Left ventricle myocardium inferior (tissue), 1 donor: Measurements from ENCODE around the gene ZNF277. TPM values are rescaled to one million over a fixed set of nuclear protein-coding genes. Genes with fewer than 3 reads are reported as not detected.

Source experiments
- DNase-seq: peaks from one replicate; pipeline ENCODE4 v3.0.0-alpha.2; 2020
- H3K27ac ChIP-seq: fragments of 200-600 bp; replicated peaks from 2 replicates; pipeline ENCODE4 v1.8.0; 2021
- H3K27me3 ChIP-seq: fragments of 200-600 bp; 2 replicates; pipeline ENCODE4 v1.8.0; 2021; ENCODE audit warnings: low read depth
- H3K36me3 ChIP-seq: fragments of 200-600 bp; 2 replicates; pipeline ENCODE4 v1.8.0; 2021
- H3K4me1 ChIP-seq: fragments of 200-600 bp; 2 replicates; pipeline ENCODE4 v1.8.0; 2021
- H3K4me3 ChIP-seq: fragments of 200-600 bp; 2 replicates; pipeline ENCODE4 v1.8.0; 2021; ENCODE audit warnings: mild to moderate bottlenecking, moderate library complexity
- H3K9me3 ChIP-seq: fragments of 200-600 bp; replicated peaks from 2 replicates; pipeline ENCODE4 v1.8.0; 2021
- intact Hi-C: fragments of 100-400 bp; cut with micrococcal nuclease; formaldehyde crosslinking; loops from one replicate; pipeline ENCODE4 v1.11.0; 2022
- total RNA-seq: library from RNA; stranded (reverse); fragmentation: NEBNext Ultra II Directional; extraction: Animal tissue kit (Norgen Biotek cat#: 25700); gene quantifications from one replicate; pipeline ENCODE4 v1.2.1, GENCODE V29; 2021
- TF ChIP-seq, protein P1 (sequence below): fragments of 200-600 bp; IDR thresholded peaks from 2 replicates; pipeline ENCODE4 v1.8.0; 2021; ENCODE audit warnings: antibody characterized with exemption, mild to moderate bottlenecking, borderline replicate concordance
- donor health status: DM: no; HTN: yes; CAD: no; lungs with severe emphysema.

Gene ZNF277
- total RNA-seq, 1 donor from 2014 or later = 14.6 TPM

DNA sequence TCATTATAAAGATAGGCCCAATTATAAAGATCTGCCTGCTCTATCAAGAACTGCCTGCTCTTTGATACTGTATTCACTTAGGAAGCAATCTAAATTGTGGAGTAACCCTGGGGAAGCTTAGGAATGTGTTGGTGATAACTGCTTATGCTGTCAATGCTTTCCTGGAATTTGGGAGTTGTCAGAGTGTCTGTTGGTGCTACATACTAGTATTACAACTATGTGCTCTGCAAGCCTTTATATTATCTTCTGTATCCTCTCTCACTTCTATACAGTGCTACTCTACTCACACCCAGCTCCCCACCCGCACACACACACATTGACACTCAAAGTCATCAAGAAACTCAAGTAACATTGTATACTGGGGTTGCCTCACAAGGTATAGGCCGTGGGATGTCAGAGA, 6.1 kb downstream of the ZNF277 start:
- TF ChIP-seq, protein P1, sequence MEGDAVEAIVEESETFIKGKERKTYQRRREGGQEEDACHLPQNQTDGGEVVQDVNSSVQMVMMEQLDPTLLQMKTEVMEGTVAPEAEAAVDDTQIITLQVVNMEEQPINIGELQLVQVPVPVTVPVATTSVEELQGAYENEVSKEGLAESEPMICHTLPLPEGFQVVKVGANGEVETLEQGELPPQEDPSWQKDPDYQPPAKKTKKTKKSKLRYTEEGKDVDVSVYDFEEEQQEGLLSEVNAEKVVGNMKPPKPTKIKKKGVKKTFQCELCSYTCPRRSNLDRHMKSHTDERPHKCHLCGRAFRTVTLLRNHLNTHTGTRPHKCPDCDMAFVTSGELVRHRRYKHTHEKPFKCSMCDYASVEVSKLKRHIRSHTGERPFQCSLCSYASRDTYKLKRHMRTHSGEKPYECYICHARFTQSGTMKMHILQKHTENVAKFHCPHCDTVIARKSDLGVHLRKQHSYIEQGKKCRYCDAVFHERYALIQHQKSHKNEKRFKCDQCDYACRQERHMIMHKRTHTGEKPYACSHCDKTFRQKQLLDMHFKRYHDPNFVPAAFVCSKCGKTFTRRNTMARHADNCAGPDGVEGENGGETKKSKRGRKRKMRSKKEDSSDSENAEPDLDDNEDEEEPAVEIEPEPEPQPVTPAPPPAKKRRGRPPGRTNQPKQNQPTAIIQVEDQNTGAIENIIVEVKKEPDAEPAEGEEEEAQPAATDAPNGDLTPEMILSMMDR = no peak
- intact Hi-C loops = no loop called here
- Histone ChIP-seq H3K4me1 (peaks cover 62% of the 10 kb centered on the region), H3K36me3 (no peaks in the 10 kb centered on the region), H3K27me3 (no peaks in the 10 kb centered on the region), H3K4me3 (no peak overlapping the region), H3K9me3 (no peaks in the 10 kb centered on the region), H3K27ac (peak overlapping the region; percentile 81)
- no peak for DNase-seq

DNA sequence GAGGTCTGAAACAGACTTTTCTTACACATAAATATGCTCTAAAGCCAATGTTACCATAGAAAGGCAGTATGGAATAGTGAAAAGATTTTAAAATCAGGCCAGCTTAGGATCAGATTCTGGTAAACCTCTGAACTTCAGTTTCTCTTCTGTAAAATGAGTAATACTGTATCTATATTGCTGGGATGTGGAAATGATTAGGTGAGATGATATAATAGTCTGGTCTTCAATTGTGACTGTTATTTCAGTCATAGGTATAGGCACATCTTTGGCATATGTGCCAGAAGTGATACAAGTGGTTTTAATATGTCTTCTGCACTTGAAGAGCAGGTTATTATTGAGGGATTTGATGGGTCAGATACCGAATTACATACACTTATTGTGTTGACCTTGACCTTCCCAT, 7.2 kb downstream of the ZNF277 start:
- peaks cover 57% of the 10 kb centered on the region for H3K4me1 ChIP-seq
- no peaks in the 10 kb centered on the region for H3K36me3 ChIP-seq
- H3K9me3 ChIP-seq = no peaks in the 10 kb centered on the region
- TF ChIP-seq, protein P1 = no peak
- H3K4me3 ChIP-seq = no peak overlapping the region
- H3K27me3 ChIP-seq = no peaks in the 10 kb centered on the region
- intact Hi-C loops = no loop called here
- H3K27ac ChIP-seq = peak overlapping the region; percentile 25
- DNase-seq = no peak

DNA sequence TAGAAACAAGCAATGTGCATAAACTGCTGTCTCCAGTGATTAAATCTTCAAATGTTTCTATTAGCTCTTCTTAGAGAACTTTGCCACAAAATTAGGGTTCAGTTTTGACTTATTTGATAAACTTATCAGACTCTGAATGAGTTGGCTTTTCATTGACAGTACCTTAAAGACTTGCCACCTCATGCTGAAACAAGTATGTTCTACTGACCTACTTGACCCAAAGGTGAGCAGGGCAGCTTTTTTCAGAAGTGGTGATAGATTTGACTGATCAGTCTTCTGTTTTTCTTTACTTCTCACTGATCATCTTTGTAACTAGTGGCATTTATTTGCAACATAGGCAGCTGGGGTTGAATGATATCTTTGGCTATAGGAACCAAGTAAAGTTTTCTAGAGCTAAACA, 7.8 kb downstream of the ZNF277 start:
- Histone ChIP-seq H3K4me3 (no peak overlapping the region), H3K9me3 (no peaks in the 10 kb centered on the region), H3K4me1 (peaks cover 57% of the 10 kb centered on the region), H3K27me3 (no peaks in the 10 kb centered on the region), H3K36me3 (no peaks in the 10 kb centered on the region), H3K27ac (peak overlapping the region; percentile 25)
- TF ChIP-seq, protein P1 = no peak
- intact Hi-C loops = no loop called here
- DNase-seq = no peak

DNA sequence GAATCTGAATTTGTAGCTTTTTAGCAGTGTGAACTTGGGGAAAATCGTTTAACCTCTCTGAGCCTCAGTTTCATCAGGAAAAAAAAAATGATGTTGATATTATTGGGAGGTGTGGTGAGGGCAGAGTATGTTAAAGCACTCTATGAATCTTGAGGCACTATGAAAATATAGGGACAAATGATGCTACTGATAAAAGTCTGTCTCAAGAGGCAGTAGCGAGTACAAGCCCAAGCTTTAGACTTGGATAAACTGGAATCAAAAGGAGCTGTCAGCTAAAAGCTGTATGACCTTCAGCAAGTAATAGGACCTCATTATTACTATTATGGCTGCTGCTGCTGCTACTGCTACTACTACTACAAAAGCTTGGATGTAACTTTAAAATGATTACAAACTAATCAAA, 8.4 kb downstream of the ZNF277 start:
- Histone ChIP-seq H3K27me3 (no peaks in the 10 kb centered on the region), H3K27ac (peak overlapping the region; percentile 25), H3K4me3 (no peak overlapping the region), H3K4me1 (peaks cover 57% of the 10 kb centered on the region), H3K36me3 (no peaks in the 10 kb centered on the region), H3K9me3 (no peaks in the 10 kb centered on the region)
- intact Hi-C loops = no loop called here
- TF ChIP-seq, protein P1 = no peak
- no peak for DNase-seq

DNA sequence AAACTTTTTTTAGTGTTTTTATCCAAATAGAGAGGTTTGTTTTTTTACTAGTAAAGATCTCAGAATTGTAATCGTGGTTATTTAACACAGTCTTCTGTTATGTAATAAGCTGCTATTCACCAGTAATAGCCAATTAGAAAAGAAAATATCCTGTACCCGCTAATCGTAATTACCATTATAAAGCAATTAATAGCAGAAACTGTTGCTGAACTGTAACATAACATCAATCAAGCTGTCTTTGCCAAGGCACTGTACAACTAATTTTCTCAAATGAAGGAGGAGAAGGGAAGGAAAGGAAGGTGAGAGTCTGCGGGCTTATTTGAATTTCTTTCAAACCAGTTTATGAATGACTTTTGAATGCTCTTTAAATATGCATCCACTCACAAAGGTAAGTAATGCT, 9.3 kb downstream of the ZNF277 start:
- H3K4me3 ChIP-seq = no peak overlapping the region

More for the DNA sequence above, 9.3 kb downstream of the ZNF277 start:
- DNase-seq = no peak
- H3K27me3 ChIP-seq = no peaks in the 10 kb centered on the region
- TF ChIP-seq, protein P1 = no peak
- peaks cover 49% of the 10 kb centered on the region for H3K4me1 ChIP-seq
- no peak overlapping the region for H3K27ac ChIP-seq
- intact Hi-C loops = no loop called here
- no peaks in the 10 kb centered on the region for H3K36me3 ChIP-seq
- H3K9me3 ChIP-seq = no peaks in the 10 kb centered on the region
